HG03139 (cell line): ENCODE results near the gene GCDH.
"Not testable (repeated sequence)": the region's sequence is repeated elsewhere in the genome, so short reads cannot be mapped to it uniquely, and the experiment has no call there.

Experiments used
- ATAC-seq: cut with Tn5 transposase; IDR thresholded peaks from one replicate; pipeline ENCODE4 v1.9.1; 2021; ENCODE audit not compliant: unreplicated experiment

Gene GCDH

DNA sequence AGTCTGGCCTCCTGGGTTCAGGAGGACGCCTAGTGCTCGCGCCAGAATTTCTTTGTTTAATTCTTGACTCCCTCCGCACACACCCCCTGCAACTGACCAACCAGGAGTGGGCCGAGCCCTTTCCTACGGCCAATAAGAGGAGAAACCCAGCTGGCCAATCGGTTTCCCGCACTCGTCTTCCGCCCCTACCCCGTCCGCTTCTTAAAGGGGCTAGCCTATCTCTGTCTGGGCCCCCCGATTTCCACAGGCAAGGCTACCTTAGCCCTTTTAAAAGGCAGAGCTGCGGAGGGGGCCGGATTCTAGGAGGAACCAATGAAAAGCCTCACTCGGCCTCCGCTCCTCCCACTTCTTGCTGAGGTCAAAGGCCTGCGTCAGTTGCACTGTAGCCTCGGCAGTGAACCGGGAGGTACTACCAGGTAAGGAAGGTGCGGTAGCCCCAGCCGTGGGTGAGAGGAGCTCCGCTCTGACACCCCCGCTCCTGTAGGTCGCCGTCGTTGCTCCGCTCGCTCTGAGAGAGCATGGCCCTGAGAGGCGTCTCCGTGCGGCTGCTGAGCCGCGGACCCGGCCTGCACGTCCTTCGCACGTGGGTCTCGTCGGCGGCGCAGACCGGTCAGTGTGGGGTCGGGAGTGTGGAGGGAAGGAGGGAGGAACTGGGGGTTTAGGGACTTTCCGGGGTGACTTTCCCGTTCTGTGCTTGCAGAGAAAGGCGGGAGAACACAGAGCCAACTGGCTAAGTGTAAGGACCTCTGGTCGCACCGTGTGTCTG, at the start of gene GCDH:
GCDH (plus strand) TSS at position 374 of the 766 bp plus-strand sequence; CDS start at position 519, 145 bp downstream.
- ATAC-seq = peak; percentile 83

DNA sequence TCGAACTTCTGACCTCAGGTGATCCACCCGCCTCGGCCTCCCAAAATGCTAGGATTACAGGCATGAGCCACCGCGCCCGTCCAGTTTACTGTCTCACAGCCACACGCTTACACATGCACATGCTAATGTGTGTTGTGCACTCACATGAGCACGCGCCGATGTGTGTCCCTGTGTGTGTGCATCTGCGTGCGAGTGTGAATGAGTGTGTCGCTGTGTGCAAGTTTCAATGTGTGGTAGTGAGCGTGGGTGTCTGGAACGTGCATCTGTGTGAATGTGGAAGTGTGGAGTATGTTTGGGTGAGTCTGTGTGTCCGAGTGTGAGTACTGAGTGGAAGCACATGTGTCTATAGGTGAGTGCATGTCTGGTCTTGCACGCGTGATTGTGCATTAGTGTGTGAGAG, 48.4 kb upstream of the GCDH start:
- no peak for ATAC-seq

DNA sequence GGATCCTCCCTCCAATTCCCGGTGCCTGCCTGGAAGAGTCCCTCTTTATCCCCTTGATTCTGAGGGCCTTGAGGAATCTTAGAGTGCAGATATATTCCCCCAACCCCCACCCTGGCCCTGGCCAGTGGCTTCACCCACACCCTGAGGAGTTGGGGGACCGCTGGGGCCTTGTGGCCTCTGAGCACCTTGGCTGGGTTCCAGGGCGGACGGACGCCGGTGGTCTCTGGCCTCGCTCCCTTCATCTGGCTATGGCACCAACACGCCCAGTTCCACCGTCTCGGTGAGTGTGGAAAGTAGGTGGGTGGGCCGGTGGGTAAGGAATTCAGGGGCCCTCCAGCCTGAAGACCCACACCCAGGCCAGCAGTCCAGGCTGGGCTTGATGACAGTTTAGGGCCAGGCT, 47.6 kb upstream of the GCDH start:
- ATAC-seq = no peak

DNA sequence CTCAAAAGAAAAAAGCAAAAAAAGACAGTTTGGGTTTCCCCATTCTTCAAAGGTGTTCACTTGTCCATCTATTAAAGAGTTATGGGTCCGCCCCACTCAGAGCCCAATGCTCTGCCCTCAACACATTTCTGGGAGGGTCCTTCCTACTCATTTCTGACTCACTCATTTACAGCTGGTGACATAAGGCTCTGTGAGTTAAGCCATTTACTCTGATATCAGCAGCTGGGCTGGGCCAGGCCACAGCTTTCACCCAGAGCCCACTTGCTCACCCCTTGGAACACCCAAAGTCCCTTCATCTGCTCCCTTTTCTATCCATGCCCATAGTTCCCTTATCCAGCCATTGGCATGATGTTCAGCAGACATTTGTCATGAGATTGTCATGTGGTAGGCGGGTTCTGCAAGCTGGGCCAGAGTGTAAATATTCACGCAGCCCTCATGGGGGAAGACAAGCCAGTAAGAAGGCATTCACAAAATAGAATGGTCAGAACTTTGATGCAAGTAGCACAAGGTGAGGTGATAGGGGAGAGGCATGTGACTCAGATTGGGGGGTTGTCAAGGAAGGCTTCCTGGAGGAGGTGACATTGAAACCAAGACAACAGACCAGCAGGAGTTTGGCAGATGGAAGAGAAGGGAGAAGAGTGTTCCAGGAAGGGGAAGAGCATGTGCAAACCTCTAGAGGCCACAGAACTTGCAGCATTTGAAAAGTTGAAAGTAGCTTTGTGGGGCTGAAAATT, 46.8 kb upstream of the GCDH start:
- no peak for ATAC-seq

DNA sequence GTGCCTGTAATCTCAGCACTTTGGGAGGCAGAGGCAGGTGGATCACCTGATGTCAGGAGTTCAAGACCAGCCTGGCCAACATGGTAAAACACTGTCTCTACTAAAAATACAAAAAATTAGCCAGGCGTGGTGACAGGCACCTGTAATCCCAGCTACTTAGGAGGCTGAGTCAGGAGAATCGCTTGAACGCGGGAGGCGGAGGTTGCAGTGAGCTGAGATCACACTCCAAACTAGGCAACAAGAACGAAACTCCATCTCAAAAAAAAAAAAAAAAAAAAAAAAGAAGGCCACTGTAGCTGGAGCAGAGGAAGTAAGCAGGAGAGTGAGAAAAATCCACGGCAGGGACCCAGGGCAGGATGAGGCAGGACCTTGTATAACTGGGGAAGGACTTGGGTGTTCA, 44.3 kb upstream of the GCDH start:
- ATAC-seq = not testable (repeated sequence)

DNA sequence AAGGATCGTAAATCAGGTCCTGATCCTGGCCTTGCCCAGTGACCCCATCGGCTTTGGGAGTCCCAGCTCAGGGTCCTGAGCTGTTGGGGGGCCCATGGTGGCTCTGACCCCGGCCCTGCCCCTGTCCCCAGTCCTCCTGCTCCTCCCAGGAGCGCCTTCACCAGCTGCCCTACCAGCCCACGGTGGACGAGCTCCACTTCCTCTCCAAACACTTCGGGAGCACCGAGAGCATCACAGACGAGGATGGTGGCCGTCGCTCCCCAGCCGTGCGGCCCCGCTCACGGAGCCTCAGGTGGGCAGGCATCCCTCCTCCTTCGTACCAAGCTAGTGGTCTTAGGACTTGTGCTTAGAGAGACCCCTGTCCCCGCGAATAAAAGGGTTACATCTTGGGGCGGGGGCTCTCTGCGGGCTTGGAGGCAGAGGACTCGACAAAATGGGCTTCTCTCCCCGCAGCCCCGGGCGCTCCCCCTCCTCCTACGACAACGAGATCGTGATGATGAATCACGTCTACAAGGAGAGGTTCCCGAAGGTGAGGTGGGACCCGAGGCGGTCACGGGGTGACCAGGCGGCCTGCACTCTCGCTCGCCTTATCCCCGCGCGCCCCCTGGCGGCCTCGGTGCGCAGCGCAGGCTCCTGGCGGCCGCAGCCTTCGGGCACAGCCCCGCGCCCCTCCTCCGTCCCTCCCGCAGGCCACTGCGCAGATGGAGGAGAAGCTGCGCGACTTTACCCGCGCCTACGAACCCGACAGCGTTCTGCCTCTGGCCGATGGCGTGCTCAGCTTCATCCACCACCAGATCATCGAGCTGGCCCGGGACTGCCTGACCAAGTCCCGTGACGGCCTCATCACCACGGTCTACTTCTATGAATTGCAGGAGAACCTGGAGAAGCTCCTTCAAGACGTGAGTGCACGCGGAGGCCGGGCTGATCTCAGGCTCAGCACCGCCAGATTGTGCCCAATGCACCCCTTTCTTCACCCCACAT, 43.5 kb upstream of the GCDH start:
- no peak for ATAC-seq

DNA sequence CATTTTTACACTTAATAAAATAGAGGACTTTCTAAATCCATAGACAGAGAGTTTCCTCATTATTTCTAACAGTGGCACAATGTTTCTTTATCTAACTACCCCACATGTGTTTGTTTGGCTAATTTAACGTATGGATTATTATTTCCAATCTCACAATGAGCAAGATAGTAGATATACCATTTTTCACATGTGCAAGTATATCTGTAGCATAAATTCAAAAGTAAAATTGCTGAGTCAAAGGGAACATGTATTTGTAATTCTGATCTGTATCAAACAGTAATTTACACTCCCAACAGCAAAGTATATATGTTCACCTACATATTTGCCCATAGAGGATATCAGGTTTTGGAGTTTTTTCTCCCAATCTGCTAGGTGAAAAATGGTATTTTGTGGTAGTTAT, 34.3 kb upstream of the GCDH start:
- no peak for ATAC-seq

DNA sequence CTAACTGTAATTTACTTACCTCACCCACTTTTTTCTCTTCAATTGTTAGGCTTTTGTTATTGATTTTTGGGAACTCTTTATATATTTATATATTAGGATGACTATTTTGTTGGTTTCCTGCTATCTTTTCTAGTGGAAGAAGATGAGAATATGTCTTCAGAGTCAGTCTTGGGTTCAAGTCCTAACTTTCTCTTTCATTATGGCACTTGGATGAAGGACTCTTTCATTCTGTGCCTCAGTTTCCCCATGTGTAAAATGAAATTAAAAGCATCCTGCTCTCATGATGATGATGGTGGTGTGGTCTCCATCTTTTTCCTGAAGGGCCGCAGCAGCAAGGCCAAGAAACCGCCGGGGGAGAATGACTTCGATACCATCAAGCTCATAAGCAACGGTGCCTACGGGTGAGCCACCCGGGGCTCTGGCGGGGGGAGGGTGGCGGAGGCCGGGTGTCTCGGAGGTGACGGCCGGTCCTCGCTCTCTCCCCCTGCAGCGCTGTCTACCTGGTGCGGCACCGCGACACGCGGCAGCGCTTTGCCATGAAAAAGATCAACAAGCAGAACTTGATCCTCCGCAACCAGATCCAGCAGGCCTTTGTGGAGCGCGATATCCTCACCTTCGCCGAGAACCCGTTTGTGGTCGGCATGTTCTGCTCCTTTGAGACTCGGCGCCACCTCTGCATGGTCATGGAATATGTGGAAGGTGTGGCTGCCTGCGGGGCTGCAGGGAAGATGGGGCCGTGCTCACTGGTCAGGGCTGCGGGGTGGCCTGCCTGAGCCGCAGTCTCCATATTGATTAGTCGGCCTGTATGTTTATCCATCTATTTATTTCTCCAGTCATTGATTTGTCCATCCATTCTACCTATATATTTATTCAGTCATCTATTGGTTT, 32.7 kb upstream of the GCDH start:
- no peak for ATAC-seq

DNA sequence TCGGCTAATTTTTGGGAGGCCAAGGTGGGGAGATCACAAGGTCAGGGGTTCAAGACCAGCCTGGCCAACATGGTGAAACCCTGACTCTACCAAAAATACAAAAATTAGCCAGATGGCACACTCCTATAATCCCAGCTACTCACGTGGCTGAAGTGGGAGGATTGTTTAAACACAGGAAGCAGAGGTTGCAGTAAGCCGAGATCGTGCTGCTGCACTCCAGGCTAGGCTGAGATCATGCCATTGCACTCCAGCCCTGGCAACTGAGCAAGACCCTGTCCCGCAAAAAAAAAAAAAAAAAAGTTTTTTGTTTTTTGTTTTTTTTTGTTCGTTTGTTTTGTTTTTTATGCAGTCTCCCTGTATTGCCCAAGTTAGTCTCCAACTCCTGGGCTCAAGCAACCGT, 31.4 kb upstream of the GCDH start:
- ATAC-seq = no peak

DNA sequence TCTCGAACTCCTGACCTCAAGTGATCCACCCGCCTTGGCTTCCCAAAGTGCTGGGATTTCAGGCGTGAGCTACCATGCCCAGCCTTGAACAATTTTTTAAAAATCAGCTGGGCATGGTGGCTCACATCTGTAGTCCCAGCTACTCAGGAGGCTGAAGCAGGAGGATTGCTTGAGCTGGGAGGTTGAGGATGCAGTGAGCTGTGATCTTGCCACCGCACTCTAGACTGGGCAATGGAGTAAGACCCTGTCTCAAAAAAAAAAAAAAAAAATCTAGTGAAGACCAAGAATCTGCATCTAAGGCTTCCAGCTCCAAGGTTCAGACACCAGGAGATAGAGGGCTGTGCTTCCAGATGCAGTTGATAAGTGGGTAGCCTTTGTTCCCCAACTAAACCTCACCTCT, 26.8 kb upstream of the GCDH start:
- ATAC-seq = no peak

DNA sequence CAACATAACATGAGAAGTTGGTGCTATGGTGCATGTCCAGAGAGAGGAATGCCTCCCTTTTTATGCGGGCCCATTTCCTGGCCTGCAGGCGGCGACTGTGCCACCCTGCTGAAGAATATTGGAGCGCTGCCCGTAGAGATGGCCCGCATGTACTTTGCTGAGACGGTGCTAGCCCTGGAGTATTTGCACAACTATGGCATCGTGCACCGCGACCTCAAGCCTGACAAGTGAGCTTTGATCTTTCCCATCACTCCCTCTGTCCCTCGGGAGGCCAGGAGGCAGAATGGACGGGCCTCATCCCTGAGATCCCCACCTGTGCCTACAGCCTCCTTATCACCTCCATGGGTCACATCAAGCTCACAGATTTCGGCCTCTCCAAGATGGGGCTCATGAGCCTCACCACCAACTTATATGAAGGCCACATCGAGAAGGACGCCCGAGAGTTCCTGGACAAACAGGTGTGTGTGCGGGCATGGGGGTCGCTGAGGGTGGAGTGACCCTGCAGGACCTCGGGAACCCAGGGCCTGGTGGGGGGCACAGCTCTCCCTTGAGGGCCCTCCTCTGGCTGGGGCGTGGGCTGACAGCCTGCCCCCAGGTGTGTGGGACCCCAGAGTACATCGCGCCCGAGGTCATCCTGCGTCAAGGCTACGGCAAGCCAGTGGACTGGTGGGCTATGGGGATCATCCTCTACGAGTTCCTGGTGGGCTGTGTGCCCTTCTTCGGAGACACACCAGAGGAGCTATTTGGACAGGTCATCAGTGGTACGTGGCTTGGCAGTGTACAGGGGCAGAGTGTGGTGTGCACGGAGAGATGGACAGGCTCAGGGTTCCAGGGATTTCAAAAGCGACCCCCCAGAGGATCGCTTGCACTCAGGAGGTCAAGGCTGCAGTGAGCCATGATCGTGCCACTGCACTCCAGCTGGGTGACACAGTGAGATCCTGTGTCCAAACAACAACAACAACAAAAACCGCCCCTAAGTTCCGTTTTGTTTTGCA, 25.9 kb upstream of the GCDH start:
- no peak for ATAC-seq

DNA sequence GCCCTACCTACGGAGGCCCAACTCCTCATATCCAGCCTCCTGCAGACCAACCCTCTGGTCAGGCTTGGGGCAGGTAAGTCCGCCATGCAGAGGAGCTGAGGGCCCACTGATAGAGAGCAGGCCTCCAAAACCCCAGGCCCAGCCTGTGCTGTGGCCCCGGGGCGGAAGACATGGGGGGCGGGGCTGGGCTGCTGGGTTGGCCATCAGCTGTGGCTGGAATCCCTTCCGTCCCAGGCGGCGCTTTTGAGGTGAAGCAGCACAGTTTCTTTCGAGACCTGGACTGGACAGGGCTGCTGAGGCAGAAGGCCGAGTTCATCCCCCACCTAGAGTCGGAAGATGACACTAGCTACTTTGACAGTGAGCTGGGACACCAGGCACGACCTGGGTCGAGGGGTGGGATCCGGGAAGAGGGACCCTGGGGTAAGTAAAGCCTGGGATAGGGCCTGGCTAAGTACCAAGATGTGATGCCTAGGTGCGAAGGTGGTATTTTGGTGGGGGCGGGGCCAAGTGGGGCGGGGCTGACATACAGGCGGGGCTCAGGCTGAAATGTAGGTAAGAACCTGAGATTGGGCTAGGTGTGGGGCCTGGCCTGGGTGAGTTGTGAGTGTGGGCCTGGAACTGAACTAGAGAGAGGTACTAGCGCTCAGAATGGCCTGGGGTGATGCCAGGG, 25.1 kb upstream of the GCDH start:
- no peak for ATAC-seq

DNA sequence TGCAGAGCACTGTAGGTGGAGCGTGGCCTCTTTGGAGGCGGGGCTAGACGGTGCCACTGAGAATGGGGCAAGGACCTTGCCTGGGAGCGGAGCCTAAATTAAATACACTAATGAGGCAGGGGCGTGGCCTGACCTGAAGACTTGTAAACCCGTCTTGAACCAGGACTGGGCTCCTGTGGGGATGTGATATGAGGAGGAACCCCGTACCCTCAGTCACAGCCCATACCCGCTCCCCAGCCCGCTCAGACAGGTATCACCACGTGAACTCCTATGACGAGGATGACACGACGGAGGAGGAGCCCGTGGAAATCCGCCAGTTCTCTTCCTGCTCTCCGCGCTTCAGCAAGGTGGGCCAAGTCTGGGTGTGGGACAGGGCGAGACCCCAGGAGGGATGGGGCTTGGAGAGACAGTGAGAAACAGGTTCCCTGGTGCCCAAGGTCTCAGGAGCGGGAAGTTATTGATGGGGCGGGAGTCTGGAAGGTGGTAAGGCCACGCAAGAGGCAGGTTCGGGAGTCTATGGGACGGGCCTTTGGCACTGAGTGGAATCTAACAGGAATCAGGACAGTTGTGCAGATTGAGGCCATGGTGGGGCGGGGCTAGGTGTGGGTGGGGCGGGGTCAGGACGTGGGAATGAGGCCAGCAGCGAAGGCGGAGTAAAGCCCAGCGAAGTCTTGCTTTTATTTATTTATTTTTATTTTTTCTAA, 24.4 kb upstream of the GCDH start:
- no peak for ATAC-seq

DNA sequence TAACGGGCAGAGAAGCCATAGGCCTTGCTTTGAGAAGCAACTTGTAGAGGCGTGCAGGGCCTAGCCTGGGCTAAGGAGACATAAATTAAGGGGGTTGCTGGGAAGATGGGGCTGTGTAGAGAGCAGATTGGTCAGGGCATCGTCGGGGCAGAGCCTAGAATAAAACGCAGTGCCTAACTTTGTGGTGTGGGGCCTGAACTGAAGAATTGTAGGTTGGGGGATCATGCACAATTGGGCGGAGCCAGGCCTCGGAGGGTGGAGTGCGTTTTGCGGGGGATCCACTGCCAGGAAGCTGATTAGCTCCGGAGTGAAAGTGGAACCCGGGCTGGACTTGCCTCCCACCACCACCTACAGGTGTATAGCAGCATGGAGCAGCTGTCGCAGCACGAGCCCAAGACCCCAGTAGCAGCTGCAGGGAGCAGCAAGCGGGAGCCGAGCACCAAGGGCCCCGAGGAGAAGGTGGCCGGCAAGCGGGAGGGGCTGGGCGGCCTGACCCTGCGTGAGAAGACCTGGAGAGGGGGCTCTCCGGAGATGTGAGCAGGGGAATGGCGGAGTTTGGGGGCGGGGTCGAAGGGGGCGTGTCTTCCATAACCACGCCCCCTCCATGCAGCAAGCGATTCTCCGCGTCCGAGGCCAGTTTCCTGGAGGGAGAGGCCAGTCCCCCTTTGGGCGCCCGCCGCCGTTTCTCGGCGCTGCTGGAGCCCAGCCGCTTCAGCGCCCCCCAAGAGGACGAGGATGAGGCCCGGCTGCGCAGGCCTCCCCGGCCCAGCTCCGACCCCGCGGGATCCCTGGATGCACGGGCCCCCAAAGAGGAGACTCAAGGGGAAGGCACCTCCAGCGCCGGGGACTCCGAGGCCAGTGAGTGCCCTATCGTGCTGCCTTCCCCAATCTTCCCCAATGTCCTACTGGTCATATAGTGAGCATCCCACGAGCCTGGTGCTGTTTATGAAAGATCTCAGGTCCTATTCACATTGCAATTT, 23.6 kb upstream of the GCDH start:
- peak; percentile 57 for ATAC-seq

DNA sequence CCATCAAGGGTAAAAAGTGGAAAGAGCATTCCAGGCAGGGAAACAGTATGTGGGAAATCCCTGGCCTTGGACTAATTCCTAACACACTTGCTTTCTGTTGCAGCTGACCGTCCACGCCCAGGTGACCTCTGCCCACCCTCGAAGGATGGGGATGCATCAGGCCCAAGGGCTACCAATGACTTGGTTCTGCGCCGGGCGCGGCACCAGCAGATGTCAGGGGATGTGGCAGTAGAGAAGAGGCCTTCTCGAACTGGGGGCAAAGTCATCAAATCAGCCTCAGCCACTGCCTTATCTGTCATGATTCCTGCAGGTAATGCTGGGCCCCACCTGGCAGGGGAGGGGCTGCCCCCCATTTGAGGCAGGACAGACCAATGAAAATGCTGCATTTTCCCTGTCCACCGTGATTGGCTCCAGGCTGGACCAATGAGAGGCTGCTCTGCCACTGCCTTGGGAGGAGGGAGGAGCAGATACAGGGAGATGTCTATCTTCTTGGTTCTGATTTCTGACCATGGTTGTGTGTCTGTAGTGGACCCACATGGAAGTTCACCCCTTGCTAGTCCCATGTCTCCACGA, 22.3 kb upstream of the GCDH start:
- no peak for ATAC-seq

DNA sequence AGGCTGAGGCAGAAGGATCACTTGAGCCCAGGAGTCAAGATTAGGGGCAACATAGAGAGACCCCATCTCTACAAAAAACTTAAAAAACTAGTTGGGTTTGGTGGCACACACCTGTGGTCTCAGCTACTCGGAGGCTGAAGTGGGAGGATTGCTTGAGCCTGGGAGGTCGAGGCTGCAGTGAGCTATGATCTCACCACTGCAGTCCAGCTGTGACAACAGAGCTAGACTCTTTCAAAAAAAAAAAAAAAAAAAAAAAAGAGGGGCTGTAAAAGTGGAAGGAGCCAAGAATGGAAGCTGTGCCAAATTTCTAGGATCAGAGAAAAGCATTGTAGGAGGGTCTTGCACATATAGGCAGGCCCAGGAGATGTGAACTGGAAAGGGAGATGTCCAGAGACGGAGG, 19.3 kb upstream of the GCDH start:
- no peak for ATAC-seq
